GM12873 (cell line): ENCODE measurements around the gene C2CD2L.

Experiments used
- CTCF ChIP-seq: IDR thresholded peaks from 2 replicates; pipeline ENCODE4 v1.5.1; 2012; ENCODE audit warnings: low read depth, mild to moderate bottlenecking, moderate library complexity, low read length, control low read depth; ENCODE audit not compliant: insufficient read depth; ENCODE audit errors: missing control alignments

C2CD2L gene

GRCh38 chr11:119095066-119095880, 11.9 kb upstream of the C2CD2L start:
- TF ChIP-seq CTCF = no peak

- no peak for TF ChIP-seq CTCF
Observed at GRCh38 chr11:119099711-119100110, 7.4 kb upstream of the C2CD2L start.

- TF ChIP-seq CTCF = peak; percentile 38
Observed at GRCh38 chr11:119100246-119100970, 6.7 kb upstream of the C2CD2L start.

- TF ChIP-seq CTCF = peak; percentile 16
Observed at GRCh38 chr11:119100994-119101758, 6.0 kb upstream of the C2CD2L start.

- TF ChIP-seq CTCF = no peak
Observed at GRCh38 chr11:119101759-119102423, 5.3 kb upstream of the C2CD2L start, which contains the start of gene DPAGT1. TSS of gene DPAGT1 (minus strand) at chr11:119101853. CDS start at chr11:119101655, 198 bp downstream.

GRCh38 chr11:119103793-119104192, 3.4 kb upstream of the C2CD2L start:
- no peak for TF ChIP-seq CTCF
